IPS DF 6.9 (cell line): ENCODE measurements around the gene OSBP2.
"Not testable (repeated sequence)": the region's sequence is repeated elsewhere in the genome, so short reads cannot be mapped to it uniquely, and the experiment has no call there.

Source experiments
- DNase-seq: peaks from one replicate; pipeline ENCODE4 v3.0.0-alpha.2; 2013; ENCODE audit warnings: low read depth, low spot score
- H3K27ac ChIP-seq: one replicate; pipeline ENCODE4 v1.5.1; 2013; ENCODE audit warnings: low read length, control low read depth
- H3K27me3 ChIP-seq: 2 replicates; pipeline ENCODE4 v1.6.1; 2013; ENCODE audit warnings: mild to moderate bottlenecking, low read length; ENCODE audit not compliant: control insufficient read depth, insufficient read depth
- H3K36me3 ChIP-seq: 2 replicates; pipeline ENCODE4 v1.6.1; 2013; ENCODE audit warnings: low read length; ENCODE audit not compliant: control insufficient read depth, insufficient read depth
- H3K4me1 ChIP-seq: 2 replicates; pipeline ENCODE4 v1.6.1; 2013; ENCODE audit warnings: low read length; ENCODE audit not compliant: control insufficient read depth, insufficient read depth
- H3K4me3 ChIP-seq: 2 replicates; pipeline ENCODE4 v1.5.1; 2013; ENCODE audit warnings: mild to moderate bottlenecking, low read length
- H3K9me3 ChIP-seq: 2 replicates; pipeline ENCODE4 v1.6.1; 2013; ENCODE audit warnings: low read length, inconsistent platforms; ENCODE audit not compliant: control insufficient read depth, insufficient read depth
- WGBS: extraction: QIAGEN DNeasy Blood & Tissue Kit; methylation state at CpG from one replicate; pipeline ENCODE4 v1.1.7; 2013; ENCODE audit warnings: mixed read lengths, missing lambda C conversion rate; ENCODE audit not compliant: insufficient read length, insufficient coverage; 5-methylcytosine and 5-hydroxymethylcytosine counted together

OSBP2 gene

DNA sequence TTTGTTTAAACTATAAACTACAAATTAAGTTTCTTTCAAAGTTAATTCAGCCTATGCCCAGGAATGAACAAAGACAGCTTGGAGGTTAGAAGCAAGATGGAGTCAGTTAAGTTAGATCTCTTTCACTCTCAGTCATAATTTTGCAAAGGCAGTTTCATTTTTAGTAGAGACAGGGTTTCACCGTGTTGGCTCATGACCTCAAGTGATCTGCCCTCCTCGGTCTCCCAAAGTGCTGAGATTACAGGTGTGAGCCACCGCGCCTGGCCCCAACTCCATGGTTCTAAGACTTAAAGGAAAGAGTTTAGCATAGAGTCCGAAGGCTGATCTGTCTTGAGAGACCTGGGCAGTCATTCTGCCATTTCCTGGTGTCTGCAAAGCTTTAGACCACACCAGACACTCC lies 45.8 kb downstream of the OSBP2 start:
- H3K27me3 ChIP-seq, DNase-seq, H3K4me3 ChIP-seq, H3K27ac ChIP-seq, H3K9me3 ChIP-seq, H3K36me3 ChIP-seq, H3K4me1 ChIP-seq: not testable (repeated sequence)
- no CpG with 5 or more reads among the region's 5 CpGs for WGBS

DNA sequence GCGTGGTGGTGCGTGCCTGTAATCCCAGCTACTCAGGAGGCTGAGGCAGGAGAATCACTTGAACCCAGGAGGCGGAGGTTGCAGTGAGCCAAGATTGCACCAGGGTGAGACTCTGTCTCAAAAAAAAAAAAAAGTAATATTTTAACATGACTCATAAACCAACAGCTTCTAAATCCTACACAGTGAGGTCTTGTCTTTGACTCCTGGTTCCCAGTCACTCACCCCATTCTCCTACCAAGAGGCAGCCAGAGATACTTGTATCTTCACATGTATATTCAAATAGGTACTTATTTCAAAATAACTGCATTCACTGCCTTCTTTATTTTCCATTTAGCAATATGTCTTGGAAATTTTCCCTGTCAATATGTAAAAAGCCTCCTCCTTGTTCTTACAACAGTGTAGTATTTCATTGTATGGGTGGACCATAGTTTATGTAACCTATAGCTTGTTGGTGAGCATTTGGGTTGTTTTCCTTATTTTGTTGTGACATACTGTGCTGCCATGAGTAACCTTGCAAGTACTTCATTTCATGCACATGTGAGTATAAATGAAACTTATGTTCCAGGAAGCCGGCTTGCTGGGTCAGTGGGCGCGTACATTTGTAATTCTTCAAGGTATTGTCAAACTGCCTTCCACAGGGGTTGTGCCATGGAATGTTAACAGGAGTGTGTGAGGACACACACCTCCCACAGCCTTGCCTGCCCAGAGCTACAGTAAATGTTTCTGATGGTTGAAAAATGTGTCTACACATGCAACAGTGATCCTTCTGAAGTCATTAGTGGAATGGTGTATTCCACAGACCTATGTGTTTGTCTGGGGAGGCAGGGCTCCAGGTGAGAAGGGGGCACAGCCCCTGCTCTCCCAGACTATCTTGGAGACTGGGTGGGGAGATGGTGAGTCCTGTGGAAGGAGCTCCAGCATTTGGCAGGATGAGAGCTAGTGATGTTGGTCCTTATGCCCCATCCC lies 47.9 kb downstream of the OSBP2 start:
- H3K4me3 ChIP-seq = no peak overlapping the region
- H3K27ac ChIP-seq = no peak overlapping the region
- WGBS = no CpG with 5 or more reads among the region's 6 CpGs
- peaks cover 3% of the 10 kb centered on the region; the same call in 1 of the 2 replicates for H3K4me1 ChIP-seq
- no peaks in the 10 kb centered on the region for H3K27me3 ChIP-seq
- no peaks in the 10 kb centered on the region for H3K36me3 ChIP-seq
- DNase-seq = no peak
- H3K9me3 ChIP-seq = no peaks in the 10 kb centered on the region

DNA sequence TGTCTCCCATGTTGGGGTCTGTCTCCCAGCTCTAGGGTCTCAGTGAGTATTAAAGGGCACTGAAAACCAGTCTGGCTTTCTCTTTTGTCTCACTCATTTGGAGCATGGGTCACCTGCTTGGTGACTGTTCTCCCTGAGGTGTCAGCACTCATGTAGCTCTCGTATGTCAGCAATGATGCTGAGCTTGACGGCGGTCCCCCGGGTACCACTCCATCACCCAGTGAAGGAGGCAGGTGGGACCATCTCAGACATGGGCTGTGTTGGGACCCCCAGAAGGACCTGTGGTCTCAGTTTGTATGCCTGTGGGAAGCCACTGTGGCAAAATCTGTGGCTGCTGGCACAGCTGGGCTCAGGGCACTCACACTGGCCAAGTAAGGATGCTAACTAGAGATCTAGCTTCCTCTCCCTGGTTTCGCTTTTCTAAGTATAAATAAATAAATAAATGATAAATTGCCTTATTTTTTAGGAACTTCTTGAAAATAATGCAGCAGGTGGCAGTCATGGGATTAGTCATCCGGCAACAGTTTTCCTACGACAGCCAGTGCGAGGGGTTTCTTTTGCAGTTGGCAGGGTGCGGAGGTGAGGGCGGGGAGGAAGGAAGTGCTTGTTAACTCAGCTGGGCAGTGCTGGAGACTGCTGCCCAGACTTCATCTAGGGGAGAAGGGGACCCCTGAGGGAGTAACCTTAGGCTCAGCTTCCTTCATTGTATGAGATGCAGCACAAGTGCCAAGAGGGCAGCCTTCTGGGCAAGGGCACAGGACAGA lies 48.8 kb downstream of the OSBP2 start:
- Histone ChIP-seq H3K4me1 (peaks cover 3% of the 10 kb centered on the region; the same call in 1 of the 2 replicates), H3K4me3 (no peak overlapping the region), H3K9me3 (no peaks in the 10 kb centered on the region), H3K27me3 (no peaks in the 10 kb centered on the region), H3K36me3 (no peaks in the 10 kb centered on the region), H3K27ac (no peak overlapping the region)
- DNase-seq = no peak
- no CpG with 5 or more reads among the region's 10 CpGs for WGBS

DNA sequence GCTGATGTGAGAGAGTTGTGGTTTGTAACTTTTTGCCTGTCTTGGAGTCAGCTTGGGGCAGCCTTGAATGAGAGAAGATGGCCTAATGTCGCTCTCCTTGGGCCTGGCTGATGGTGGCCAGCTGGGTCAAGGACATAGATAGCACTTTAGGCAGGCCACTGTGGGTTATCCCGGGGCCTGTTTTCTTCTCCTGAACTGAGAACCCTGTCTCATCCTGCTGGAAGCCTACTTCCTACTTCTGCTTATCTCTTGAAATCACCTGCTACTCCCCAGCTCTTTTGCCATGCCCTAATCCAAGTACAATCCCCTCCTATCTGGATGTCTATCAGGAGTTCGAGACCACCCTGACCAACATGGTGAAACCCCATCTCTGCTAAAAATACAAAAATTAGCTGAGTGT lies 49.5 kb downstream of the OSBP2 start:
- no peak overlapping the region for H3K27ac ChIP-seq
- H3K4me3 ChIP-seq = no peak overlapping the region
- no peaks in the 10 kb centered on the region for H3K4me1 ChIP-seq
- DNase-seq = no peak
- no peaks in the 10 kb centered on the region for H3K36me3 ChIP-seq
- H3K9me3 ChIP-seq = no peaks in the 10 kb centered on the region
- WGBS = no CpG with 5 or more reads among the region's 3 CpGs
- no peaks in the 10 kb centered on the region for H3K27me3 ChIP-seq

DNA sequence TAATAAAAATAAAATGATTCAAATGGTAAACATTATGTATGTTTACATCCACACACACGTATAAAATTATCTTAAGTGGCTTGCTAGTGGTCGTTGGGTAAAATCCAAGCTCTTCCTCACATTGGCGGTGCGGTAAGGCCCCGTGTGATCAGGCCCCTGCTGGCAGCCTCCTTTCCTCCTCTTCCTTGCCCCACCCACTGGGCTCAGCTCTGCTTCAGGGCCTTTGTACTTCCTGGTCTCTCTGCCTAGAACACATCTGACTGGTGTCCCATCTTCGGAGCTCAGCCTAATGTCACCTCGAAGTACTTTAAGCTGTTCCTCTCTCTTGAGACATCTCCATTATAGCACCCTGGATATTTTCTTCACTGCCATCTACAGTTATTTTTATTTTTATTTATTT lies 52.8 kb downstream of the OSBP2 start:
- DNase-seq = no peak
- no peaks in the 10 kb centered on the region for H3K9me3 ChIP-seq
- H3K4me3 ChIP-seq = no peak overlapping the region
- no CpG with 5 or more reads among the region's 7 CpGs for WGBS
- no peaks in the 10 kb centered on the region for H3K4me1 ChIP-seq
- H3K27ac ChIP-seq = no peak overlapping the region
- no peaks in the 10 kb centered on the region for H3K36me3 ChIP-seq
- no peaks in the 10 kb centered on the region for H3K27me3 ChIP-seq

DNA sequence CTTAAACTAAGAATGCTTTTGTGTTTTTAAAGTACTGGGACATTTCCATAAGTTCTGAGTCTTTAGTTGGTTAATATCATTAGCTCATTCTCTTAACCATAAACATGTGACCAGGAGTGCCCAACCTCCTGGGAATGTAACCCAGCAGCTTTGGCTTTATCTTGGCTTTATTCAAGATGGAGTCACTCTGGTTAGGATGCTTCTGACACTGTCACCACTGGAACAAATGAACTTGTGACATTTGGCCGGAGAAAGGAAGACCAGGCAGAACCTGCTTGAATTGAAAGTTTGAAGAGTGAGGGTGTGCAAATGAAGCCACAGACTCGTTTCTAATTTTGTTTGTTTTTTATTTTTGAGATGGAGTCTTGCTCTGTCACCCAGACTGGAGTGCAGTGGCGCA lies 54.6 kb downstream of the OSBP2 start:
- no peaks in the 10 kb centered on the region for H3K4me1 ChIP-seq
- H3K27me3 ChIP-seq = no peaks in the 10 kb centered on the region
- H3K36me3 ChIP-seq = no peaks in the 10 kb centered on the region
- no peaks in the 10 kb centered on the region for H3K9me3 ChIP-seq
- H3K4me3 ChIP-seq = no peak overlapping the region
- WGBS = no CpG with 5 or more reads among the region's 3 CpGs
- H3K27ac ChIP-seq = no peak overlapping the region
- DNase-seq = no peak

DNA sequence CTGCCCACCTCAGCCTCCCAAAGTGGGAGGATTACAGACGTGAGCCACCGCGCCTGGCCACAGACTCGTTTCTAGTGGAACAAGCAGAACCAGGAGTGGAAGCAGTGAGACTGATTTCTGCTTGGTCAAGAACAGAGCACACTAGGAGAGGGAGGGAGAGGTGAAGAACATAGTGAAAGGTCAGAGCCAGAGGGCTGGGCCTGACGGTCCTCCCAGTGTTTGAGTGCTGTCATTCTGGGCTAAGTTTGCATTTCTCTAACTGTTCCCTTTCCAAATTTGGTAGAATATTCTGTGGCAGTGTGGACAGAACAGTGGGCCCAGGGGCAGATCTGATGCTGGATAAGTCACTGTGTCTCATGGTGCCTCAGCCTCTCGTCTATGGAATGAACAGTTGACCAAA lies 55.2 kb downstream of the OSBP2 start:
- H3K27me3 ChIP-seq = no peaks in the 10 kb centered on the region
- H3K9me3 ChIP-seq = no peaks in the 10 kb centered on the region
- H3K4me3 ChIP-seq = no peak overlapping the region
- H3K27ac ChIP-seq = no peak overlapping the region
- no peaks in the 10 kb centered on the region for H3K36me3 ChIP-seq
- no peaks in the 10 kb centered on the region for H3K4me1 ChIP-seq
- DNase-seq = no peak
- no CpG with 5 or more reads among the region's 6 CpGs for WGBS

DNA sequence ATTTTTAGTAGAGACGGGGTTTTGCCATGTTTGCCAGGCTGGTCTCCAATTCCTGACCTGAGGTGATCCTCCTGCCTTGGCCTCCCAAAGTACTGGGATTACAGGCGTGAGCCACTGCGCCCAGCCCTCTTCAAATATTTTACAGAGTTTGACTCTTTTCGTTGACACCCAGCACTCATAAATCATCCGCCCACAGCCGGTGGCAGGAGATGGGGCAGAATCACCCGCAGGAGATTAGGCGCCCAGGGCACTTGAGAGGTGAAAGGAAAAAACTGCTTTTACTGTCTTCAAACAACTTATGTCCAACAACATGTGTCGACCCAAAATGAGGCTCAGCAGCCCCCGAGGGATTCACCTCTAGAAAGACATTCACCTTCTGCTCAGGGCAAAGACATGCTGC lies 56.9 kb downstream of the OSBP2 start:
- H3K4me3 ChIP-seq = no peak overlapping the region
- WGBS = no CpG with 5 or more reads among the region's 10 CpGs
- no peaks in the 10 kb centered on the region for H3K27me3 ChIP-seq
- H3K9me3 ChIP-seq = no peaks in the 10 kb centered on the region
- H3K36me3 ChIP-seq = no peaks in the 10 kb centered on the region
- no peaks in the 10 kb centered on the region for H3K4me1 ChIP-seq
- no peak for DNase-seq
- no peak overlapping the region for H3K27ac ChIP-seq

DNA sequence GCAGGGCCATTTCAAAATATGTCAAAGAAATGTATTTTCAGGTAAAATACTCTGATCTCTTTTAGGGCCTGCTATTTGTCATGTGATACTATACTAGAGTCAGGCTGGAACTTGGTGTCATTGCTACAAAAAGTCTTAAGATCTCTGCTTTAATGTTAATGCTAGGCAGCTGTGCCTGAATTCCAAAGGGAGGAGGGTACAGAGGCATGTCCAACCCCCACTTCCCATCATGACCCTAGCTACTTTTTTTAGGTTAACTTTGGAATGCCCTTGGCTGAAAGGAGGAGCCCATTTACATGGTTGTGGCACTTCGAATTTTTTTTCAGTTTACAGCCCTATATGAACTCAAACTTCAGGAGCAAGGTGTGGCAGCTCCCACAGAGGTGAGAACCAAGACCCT lies 58.1 kb downstream of the OSBP2 start:
- H3K9me3 ChIP-seq = no peaks in the 10 kb centered on the region
- no peak for DNase-seq
- H3K27me3 ChIP-seq = no peaks in the 10 kb centered on the region
- H3K27ac ChIP-seq = no peak overlapping the region
- WGBS = no CpG with 5 or more reads among the region's 1 CpG
- no peaks in the 10 kb centered on the region for H3K4me1 ChIP-seq
- H3K36me3 ChIP-seq = no peaks in the 10 kb centered on the region
- no peak overlapping the region for H3K4me3 ChIP-seq

DNA sequence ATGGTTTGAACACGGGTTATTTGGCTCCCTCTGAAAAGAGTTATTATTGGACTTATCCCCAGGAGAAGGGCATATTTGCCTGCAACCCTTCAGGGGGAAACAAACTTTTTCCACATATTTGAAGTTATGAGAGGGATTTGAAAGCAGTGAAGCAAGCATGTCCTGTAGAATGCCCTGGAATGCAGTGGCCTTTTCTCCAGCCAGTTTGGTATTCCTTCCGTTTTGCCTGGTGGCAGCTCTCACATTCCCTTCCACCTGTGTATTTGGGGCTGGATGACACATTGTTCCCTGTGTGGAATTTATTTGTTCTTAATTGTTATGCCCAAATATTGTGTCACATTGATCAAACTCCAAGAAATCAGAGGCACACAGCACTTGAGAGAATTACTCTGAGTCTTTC lies 59.0 kb downstream of the OSBP2 start:
- no peak overlapping the region for H3K4me3 ChIP-seq
- H3K36me3 ChIP-seq = no peaks in the 10 kb centered on the region
- no peak for DNase-seq
- no peaks in the 10 kb centered on the region for H3K4me1 ChIP-seq
- no peaks in the 10 kb centered on the region for H3K9me3 ChIP-seq
- no peaks in the 10 kb centered on the region for H3K27me3 ChIP-seq
- no peak overlapping the region for H3K27ac ChIP-seq
- WGBS = no CpG with 5 or more reads among the region's 2 CpGs
